Calu3 (cell line): ENCODE measurements around the gene DNER. TPM values are rescaled to one million over a fixed set of nuclear protein-coding genes. Genes with fewer than 3 reads are reported as not detected.

Experiments
- BruUV-seq: library from RNA; stranded (reverse); fragments of 400-500 nt; replicated peaks from 2 replicates; lab custom pipeline; 2021; lab: Mats Ljungman, UMichigan
- CTCF ChIA-PET: fragments of 300-600 bp; sonication (Branson Sonifier 250); formaldehyde crosslinking; loops from one replicate; lab custom pipeline; 2022; ENCODE audit warnings: antibody characterized with exemption; lab: Charles Lee
- DNase-seq: peaks from one replicate; pipeline ENCODE4 v3.0.0; 2022
- H3K27ac Mint-ChIP-seq: one replicate; pipeline ENCODE4 v1.8.0; 2022; ENCODE audit warnings: mixed read lengths; ENCODE audit not compliant: unreplicated experiment
- H3K27me3 Mint-ChIP-seq: one replicate; pipeline ENCODE4 v1.8.0; 2022; ENCODE audit warnings: mixed read lengths; ENCODE audit not compliant: unreplicated experiment
- H3K36me3 Mint-ChIP-seq: one replicate; pipeline ENCODE4 v1.8.0; 2022; ENCODE audit warnings: mild to moderate bottlenecking, moderate library complexity, mixed read lengths; ENCODE audit not compliant: insufficient read depth, unreplicated experiment
- H3K4me1 Mint-ChIP-seq: one replicate; pipeline ENCODE4 v1.8.0; 2022; ENCODE audit warnings: mild to moderate bottlenecking, low read depth, mixed read lengths; ENCODE audit not compliant: unreplicated experiment
- H3K4me3 Mint-ChIP-seq: one replicate; pipeline ENCODE4 v1.8.0; 2022; ENCODE audit warnings: mild to moderate bottlenecking, low read depth, moderate library complexity, mixed read lengths; ENCODE audit not compliant: unreplicated experiment
- H3K9me3 Mint-ChIP-seq: one replicate; pipeline ENCODE4 v1.8.0; 2022; ENCODE audit warnings: low read depth, mixed read lengths; ENCODE audit not compliant: unreplicated experiment
- intact Hi-C: fragments of 100-400 bp; cut with micrococcal nuclease; formaldehyde crosslinking; loops from one replicate; pipeline ENCODE4 v1.10.0; 2022; ENCODE audit not compliant: unreplicated experiment
- total RNA-seq: library from RNA; stranded (reverse); gene quantifications from 2 replicates; pipeline ENCODE4 v1.2.3, GENCODE V29; 2022
- TF ChIP-seq, protein P1 (sequence below): fragments of 200-600 bp; IDR thresholded peaks from one replicate; pipeline ENCODE4 v1.8.0; 2022; ENCODE audit warnings: antibody characterized with exemption; ENCODE audit not compliant: unreplicated experiment

DNER gene
- total RNA-seq, 1 experiment from 2014 or later: 1.1 TPM

DNA sequence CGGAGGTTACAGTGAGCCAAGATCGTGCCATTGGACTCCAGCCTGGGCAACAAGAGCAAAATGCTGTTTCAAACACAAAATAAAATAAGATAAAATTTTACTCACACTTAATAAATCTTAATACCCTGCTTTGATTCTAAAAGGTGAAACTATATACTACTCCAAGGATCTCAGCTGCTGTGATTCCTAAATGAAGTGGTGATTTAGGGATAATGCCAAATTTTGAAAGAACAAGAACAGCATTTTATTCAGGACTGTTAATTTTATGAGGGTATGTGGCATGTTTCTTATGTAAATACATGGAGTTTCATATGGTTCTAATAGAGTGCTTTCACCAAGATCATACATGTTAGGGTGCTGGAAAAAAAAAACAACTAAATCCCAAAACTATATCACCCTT lies 243.6 kb downstream of the DNER start:
- DNase-seq: no peak
- H3K9me3 Mint-ChIP-seq: no peaks in the 10 kb centered on the region
- TF ChIP-seq, protein P1, sequence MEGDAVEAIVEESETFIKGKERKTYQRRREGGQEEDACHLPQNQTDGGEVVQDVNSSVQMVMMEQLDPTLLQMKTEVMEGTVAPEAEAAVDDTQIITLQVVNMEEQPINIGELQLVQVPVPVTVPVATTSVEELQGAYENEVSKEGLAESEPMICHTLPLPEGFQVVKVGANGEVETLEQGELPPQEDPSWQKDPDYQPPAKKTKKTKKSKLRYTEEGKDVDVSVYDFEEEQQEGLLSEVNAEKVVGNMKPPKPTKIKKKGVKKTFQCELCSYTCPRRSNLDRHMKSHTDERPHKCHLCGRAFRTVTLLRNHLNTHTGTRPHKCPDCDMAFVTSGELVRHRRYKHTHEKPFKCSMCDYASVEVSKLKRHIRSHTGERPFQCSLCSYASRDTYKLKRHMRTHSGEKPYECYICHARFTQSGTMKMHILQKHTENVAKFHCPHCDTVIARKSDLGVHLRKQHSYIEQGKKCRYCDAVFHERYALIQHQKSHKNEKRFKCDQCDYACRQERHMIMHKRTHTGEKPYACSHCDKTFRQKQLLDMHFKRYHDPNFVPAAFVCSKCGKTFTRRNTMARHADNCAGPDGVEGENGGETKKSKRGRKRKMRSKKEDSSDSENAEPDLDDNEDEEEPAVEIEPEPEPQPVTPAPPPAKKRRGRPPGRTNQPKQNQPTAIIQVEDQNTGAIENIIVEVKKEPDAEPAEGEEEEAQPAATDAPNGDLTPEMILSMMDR: no peak
- H3K4me1 Mint-ChIP-seq: peaks cover 9% of the 10 kb centered on the region
- intact Hi-C loops: no loop called here
- H3K27ac Mint-ChIP-seq: no peak overlapping the region
- H3K27me3 Mint-ChIP-seq: no peaks in the 10 kb centered on the region
- H3K36me3 Mint-ChIP-seq: no peaks in the 10 kb centered on the region
- no TSS peak for BruUV-seq
- CTCF ChIA-PET: no interaction called here
- H3K4me3 Mint-ChIP-seq: no peak overlapping the region

DNA sequence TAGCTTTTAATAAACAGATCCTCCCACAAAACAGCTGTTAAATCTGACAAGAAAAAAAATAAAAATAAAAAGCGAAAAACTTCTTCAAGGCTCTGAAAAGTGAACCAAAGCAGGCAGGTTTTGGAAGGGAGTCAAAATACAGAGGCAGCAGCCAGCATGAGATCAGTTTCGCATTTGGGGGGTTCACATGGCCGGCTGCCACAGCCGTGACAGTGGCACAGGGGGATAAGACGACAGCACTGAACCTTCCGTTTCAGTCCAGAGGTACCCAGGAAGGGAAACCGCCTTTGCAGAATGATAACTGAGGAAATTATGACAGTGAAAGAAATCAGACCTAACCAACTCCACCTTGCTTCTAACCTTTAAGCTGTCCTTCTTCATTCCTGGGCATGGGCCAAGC lies 246.6 kb downstream of the DNER start:
- Mint-ChIP-seq H3K9me3 (peaks cover 4% of the 10 kb centered on the region), H3K27me3 (no peaks in the 10 kb centered on the region), H3K4me1 (no peaks in the 10 kb centered on the region), H3K36me3 (no peaks in the 10 kb centered on the region), H3K4me3 (no peak overlapping the region), H3K27ac (no peak overlapping the region)
- intact Hi-C loops: no loop called here
- CTCF ChIA-PET: no interaction called here
- BruUV-seq: no TSS peak
- no peak for DNase-seq
- TF ChIP-seq, protein P1: no peak

DNA sequence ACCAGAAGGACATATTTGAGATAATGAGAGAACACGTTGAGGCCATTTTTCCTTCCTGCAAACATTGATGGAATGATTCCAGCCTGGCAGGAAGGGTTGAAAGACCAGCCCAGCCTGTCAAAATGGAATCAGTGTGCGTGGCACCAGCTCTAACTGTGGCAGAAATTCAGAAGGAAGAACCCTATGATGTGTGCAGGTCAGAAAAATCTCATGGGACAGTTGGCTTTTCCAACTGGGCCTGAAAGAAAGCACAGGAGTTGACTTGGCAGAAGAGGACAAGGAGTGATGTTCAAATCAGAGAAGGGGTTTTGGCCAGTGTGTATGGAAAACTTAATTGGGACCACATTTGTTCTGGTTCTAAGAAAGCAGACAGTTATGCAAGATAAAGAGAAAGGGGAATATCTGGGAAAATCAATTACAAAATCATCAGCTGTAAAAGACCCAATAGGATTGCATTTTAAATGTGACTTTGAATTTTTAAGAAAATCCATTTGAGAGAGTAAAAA lies 250.5 kb downstream of the DNER start:
- Mint-ChIP-seq H3K4me3 (no peak overlapping the region), H3K27me3 (no peaks in the 10 kb centered on the region), H3K36me3 (no peaks in the 10 kb centered on the region), H3K27ac (no peak overlapping the region), H3K4me1 (no peaks in the 10 kb centered on the region), H3K9me3 (peaks cover 4% of the 10 kb centered on the region)
- CTCF ChIA-PET: no interaction called here
- TF ChIP-seq, protein P1: no peak
- no peak for DNase-seq
- intact Hi-C loops: no loop called here
- BruUV-seq: no TSS peak

DNA sequence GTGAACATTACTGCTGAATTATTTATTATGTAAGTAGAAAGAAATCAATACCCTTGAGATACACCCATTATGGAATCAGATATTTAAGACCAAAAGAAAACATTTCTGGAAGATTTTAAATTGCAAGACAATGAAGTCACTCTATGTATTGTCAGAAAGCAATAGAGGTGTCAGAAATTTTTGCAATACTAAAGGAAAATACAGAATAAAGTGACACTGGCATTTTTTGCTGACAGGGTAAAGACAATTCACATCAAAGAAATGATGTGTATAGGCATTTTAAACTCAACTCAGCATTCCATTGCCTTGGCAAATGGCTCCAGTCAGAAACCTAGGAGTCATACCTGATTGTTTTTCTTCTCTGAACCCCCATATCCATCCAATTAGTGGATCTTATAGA lies 252.2 kb downstream of the DNER start:
- no TSS peak for BruUV-seq
- CTCF ChIA-PET: no interaction called here
- no peak overlapping the region for H3K4me3 Mint-ChIP-seq
- TF ChIP-seq, protein P1: no peak
- no peak for DNase-seq
- no peak overlapping the region for H3K27ac Mint-ChIP-seq
- no peaks in the 10 kb centered on the region for H3K27me3 Mint-ChIP-seq
- no peaks in the 10 kb centered on the region for H3K36me3 Mint-ChIP-seq
- intact Hi-C loops: no loop called here
- peaks cover 4% of the 10 kb centered on the region for H3K9me3 Mint-ChIP-seq
- H3K4me1 Mint-ChIP-seq: no peaks in the 10 kb centered on the region
